ENCODE results near the gene FAM193A.
"Not testable (repeated sequence)": the region's sequence is repeated elsewhere in the genome, so short reads cannot be mapped to it uniquely, and the experiment has no call there.

The FAM193A gene

GRCh38 chr4:2698504-2698903 is 162.1 kb downstream of the FAM193A start:
- no peak for DNase-seq

- DNase-seq, result no peak
Measured at GRCh38 chr4:2698951-2699505, 162.6 kb downstream of the FAM193A start.

- DNase-seq, result no peak
Measured at GRCh38 chr4:2699534-2699933, 163.1 kb downstream of the FAM193A start.

- DNase-seq, result no peak
Measured at GRCh38 chr4:2700031-2700430, 163.6 kb downstream of the FAM193A start.

GRCh38 chr4:2702361-2702760 is 165.9 kb downstream of the FAM193A start:
- DNase-seq, result no peak

- DNase-seq, result no peak
Measured at GRCh38 chr4:2702770-2703169, 166.3 kb downstream of the FAM193A start.

- no peak for DNase-seq
Measured at GRCh38 chr4:2712261-2712842, 175.9 kb downstream of the FAM193A start.

- DNase-seq, result no peak
Measured at GRCh38 chr4:2713337-2713736, 176.9 kb downstream of the FAM193A start.

- no peak for DNase-seq
Measured at GRCh38 chr4:2714061-2714770, 177.8 kb downstream of the FAM193A start.

- no peak for DNase-seq
Measured at GRCh38 chr4:2714918-2715317, 178.5 kb downstream of the FAM193A start.

- no peak for DNase-seq
Measured at GRCh38 chr4:2715426-2715825, 179.0 kb downstream of the FAM193A start.

- no peak for DNase-seq
Measured at GRCh38 chr4:2716236-2716635, 179.8 kb downstream of the FAM193A start.

- DNase-seq, result no peak
Measured at GRCh38 chr4:2721586-2721985, 185.1 kb downstream of the FAM193A start.

- no peak for DNase-seq
Measured at GRCh38 chr4:2722033-2722432, 185.6 kb downstream of the FAM193A start.

- DNase-seq, result no peak
Measured at GRCh38 chr4:2723751-2724150, 187.3 kb downstream of the FAM193A start.

- DNase-seq, result no peak
Measured at GRCh38 chr4:2725380-2725779, 188.9 kb downstream of the FAM193A start.

- DNase-seq, result not testable (repeated sequence)
Measured at GRCh38 chr4:2726881-2727280, 190.4 kb downstream of the FAM193A start.

GRCh38 chr4:2728221-2728620 is 191.8 kb downstream of the FAM193A start:
- DNase-seq, result no peak

GRCh38 chr4:2728806-2729532 is 192.5 kb downstream of the FAM193A start:
- no peak for DNase-seq

- no peak for DNase-seq
Measured at GRCh38 chr4:2729533-2729875, 193.1 kb downstream of the FAM193A start.

GRCh38 chr4:2731907-2732317 is 195.5 kb downstream of the FAM193A start:
- no peak for DNase-seq

- no peak for DNase-seq
Measured at GRCh38 chr4:2732526-2732925, 196.1 kb downstream of the FAM193A start.

GRCh38 chr4:2733001-2733843 is 196.8 kb downstream of the FAM193A start:
- no peak for DNase-seq

Data from activated CD4-positive, CD25-positive, alpha-beta regulatory T cell (primary cell).